Keratinocyte (primary cell): ENCODE results near the gene CFAP58. TPM values are rescaled to one million over a fixed set of nuclear protein-coding genes. Genes with fewer than 3 reads are reported as not detected.

Experiments
- DNase-seq: peaks from one replicate; pipeline ENCODE4 v3.0.0-alpha.2; 2011; ENCODE audit warnings: low read depth, missing footprints, low spot score
- FAIRE-seq: peaks from 2 replicates; lab custom pipeline; 2011; peaks lifted over from hg19 to GRCh38; lab: Jason Lieb, UNC
- H2AFZ ChIP-seq: 2 replicates; pipeline ENCODE4 v1.6.0; 2012; ENCODE audit warnings: low read length, control low read depth, inconsistent platforms; ENCODE audit not compliant: control insufficient read depth
- H3K27ac ChIP-seq: 2 replicates; pipeline ENCODE4 v1.5.1; 2011; ENCODE audit warnings: low read length; ENCODE audit not compliant: control insufficient read depth, insufficient read depth
- H3K27me3 ChIP-seq: 3 replicates; pipeline ENCODE4 v1.6.0; 2011; ENCODE audit warnings: low read length; ENCODE audit not compliant: control insufficient read depth, insufficient read depth; ENCODE audit errors: extremely low read depth
- H3K36me3 ChIP-seq, 2 experiments: 2 replicates in 1 of 2; 3 replicates in 1 of 2; pipeline ENCODE4 v1.5.1; 2011; ENCODE audit warnings: low read length in 2 of 2, mild to moderate bottlenecking in 1 of 2; ENCODE audit not compliant: control insufficient read depth in 2 of 2, insufficient read depth in 2 of 2; ENCODE audit errors: extremely low read depth in 1 of 2
- H3K4me1 ChIP-seq: 3 replicates; pipeline ENCODE4 v1.5.1; 2011; ENCODE audit warnings: low read length; ENCODE audit not compliant: control insufficient read depth, insufficient read depth; ENCODE audit errors: extremely low read depth
- H3K4me2 ChIP-seq: 3 replicates; pipeline ENCODE4 v1.6.0; 2011; ENCODE audit warnings: low read depth, low read length; ENCODE audit not compliant: control insufficient read depth, insufficient read depth; ENCODE audit errors: extremely low read depth
- H3K4me3 ChIP-seq, 3 experiments: fragments of 200-600 bp in 1 of 3; sonication (generic) in 1 of 3; 2 replicates in 2 of 3; 3 replicates in 1 of 3; pipeline ENCODE4 v1.5.1; 2011 to 2016; ENCODE audit warnings: low read length in 3 of 3, mild to moderate bottlenecking in 3 of 3, control low read depth in 2 of 3, inconsistent platforms in 1 of 3, low read depth in 1 of 3, mixed read lengths in 1 of 3, mixed run types in 1 of 3, moderate library complexity in 1 of 3; ENCODE audit not compliant: control insufficient read depth in 2 of 3, insufficient read depth in 2 of 3; ENCODE audit errors: extremely low read depth in 1 of 3
- H3K79me2 ChIP-seq: 2 replicates; pipeline ENCODE4 v1.6.0; 2012; ENCODE audit warnings: low read length; ENCODE audit not compliant: control insufficient read depth, insufficient read depth
- H3K9ac ChIP-seq: 3 replicates; pipeline ENCODE4 v1.6.0; 2011; ENCODE audit warnings: low read length; ENCODE audit not compliant: control insufficient read depth, insufficient read depth; ENCODE audit errors: extremely low read depth
- H3K9me1 ChIP-seq: 3 replicates; pipeline ENCODE4 v1.6.0; 2011; ENCODE audit warnings: low read length; ENCODE audit not compliant: control insufficient read depth, insufficient read depth; ENCODE audit errors: extremely low read depth
- H3K9me3 ChIP-seq: 2 replicates; pipeline ENCODE4 v1.5.1; 2012; ENCODE audit warnings: low read depth, low read length; ENCODE audit not compliant: control insufficient read depth
- H4K20me1 ChIP-seq: 3 replicates; pipeline ENCODE4 v1.6.0; 2011; ENCODE audit warnings: low read length; ENCODE audit not compliant: control insufficient read depth, insufficient read depth; ENCODE audit errors: extremely low read depth
- CTCF ChIP-seq, 3 experiments: IDR thresholded peaks in 1 of 3; conservative IDR thresholded peaks in 1 of 3; optimal IDR thresholded peaks in 1 of 3; 2 replicates in 2 of 3; 3 replicates in 1 of 3; pipeline versions ENCODE3 to v1.5.1; 2011; ENCODE audit warnings: low read length in 3 of 3, mild to moderate bottlenecking in 3 of 3, moderate library complexity in 2 of 3, control low read depth in 1 of 3, inconsistent platforms in 1 of 3; ENCODE audit not compliant: insufficient read depth in 2 of 3; ENCODE audit errors: extremely low read depth in 1 of 3
- EZH2 ChIP-seq: IDR thresholded peaks from one replicate; pipeline ENCODE4 v1.6.1; 2012; ENCODE audit warnings: inconsistent platforms, mild to moderate bottlenecking, low read length, moderate library complexity
- dilution Hi-C: fragments of 300-500 bp; cut with MboI; formaldehyde crosslinking; loops from one replicate; pipeline ENCODE4 v1.7.0; 2020; ENCODE audit warnings: low sequenced_read_pairs; ENCODE audit not compliant: extremely low pct_ligation_motif_present
- polyA plus RNA-seq, 5 experiments: library from polyadenylated mRNA; depleted of rRNA in 3 of 5; stranded (reverse) in 3 of 5; stranded (forward) in 1 of 5; unstranded in 1 of 5; fragments of >200 nt; gene quantifications; 1 replicate in 1 of 5; 2 replicates in 3 of 5; 3 replicates in 1 of 5; pipeline versions ENCODE4 v1.2.1 to v1.2.3, GENCODE V29; 2011 to 2012; ENCODE audit warnings: missing spikeins in 2 of 5, low read depth in 1 of 5, low replicate concordance in 1 of 5

CFAP58 gene
- polyA plus RNA-seq, 1 donor (not counting 4 experiments of a cell fraction or from before 2014, with no cell fraction given) = 2.3 TPM

- peak overlapping the region; percentile 96 for H3K27ac ChIP-seq
- DNase-seq (no peak), FAIRE-seq (no peak)
- no peaks in the 10 kb centered on the region for H3K9me3 ChIP-seq
- TF ChIP-seq CTCF (optimal IDR thresholded peaks at IDR 0.05 in 1 of 3, IDR thresholded peaks at IDR 0.05 in 1 of 3, conservative IDR thresholded peaks at IDR 0.05 in 1 of 3; ENCODE audit: extremely low read depth in 1 of 3, insufficient read depth in 2 of 3, low read length in 3 of 3) = no peak
- H3K9ac ChIP-seq = peak overlapping the region; percentile 95
- dilution Hi-C loops = no loop called here
- H4K20me1 ChIP-seq = no peaks in the 10 kb centered on the region
- H3K4me1 ChIP-seq = peaks cover 32% of the 10 kb centered on the region
- H3K27me3 ChIP-seq = no peaks in the 10 kb centered on the region
- no peaks in the 10 kb centered on the region for H3K36me3 ChIP-seq
- peak overlapping the region; percentile 71 for H2AFZ ChIP-seq
- peak overlapping the region; percentile 95 for H3K4me2 ChIP-seq
- peaks cover 36% of the 10 kb centered on the region for H3K79me2 ChIP-seq
- H3K9me1 ChIP-seq = peaks cover under 1% of the 10 kb centered on the region
- H3K4me3 ChIP-seq = peak overlapping the region; percentile 85 to 98 (median 90)
Observed at GRCh38 chr10:104339469-104340110, 14.0 kb upstream of the CFAP58 start.

- no peak overlapping the region for H3K4me3 ChIP-seq
- TF ChIP-seq EZH2 = no peak
- no peak for TF ChIP-seq CTCF (optimal IDR thresholded peaks at IDR 0.05 in 1 of 3, IDR thresholded peaks at IDR 0.05 in 1 of 3, conservative IDR thresholded peaks at IDR 0.05 in 1 of 3; ENCODE audit: extremely low read depth in 1 of 3, insufficient read depth in 2 of 3, low read length in 3 of 3)
- H3K27me3 ChIP-seq = no peaks in the 10 kb centered on the region
- H3K9me3 ChIP-seq = no peaks in the 10 kb centered on the region
- dilution Hi-C loops = no loop called here
- no peaks in the 10 kb centered on the region for H3K9me1 ChIP-seq
- H3K9ac ChIP-seq = no peak overlapping the region
- DNase-seq = no peak
- H3K79me2 ChIP-seq = peaks cover 31% of the 10 kb centered on the region
- peak overlapping the region; percentile 19 for H2AFZ ChIP-seq
- peak overlapping the region; percentile 95 for H3K4me2 ChIP-seq
- FAIRE-seq = no peak
- H3K4me1 ChIP-seq = peaks cover 26% of the 10 kb centered on the region
- no peaks in the 10 kb centered on the region for H4K20me1 ChIP-seq
- H3K36me3 ChIP-seq = no peaks in the 10 kb centered on the region
- H3K27ac ChIP-seq = no peak overlapping the region
Observed at GRCh38 chr10:104340111-104340526, 13.5 kb upstream of the CFAP58 start.
